NCI-H1417 treated with DMSO at 0.1 percent for 48 hours (cell line): ENCODE results near the gene ANTXR1.

Experiments
- DNase-seq: peaks from one replicate; lab custom pipeline; 2025; lab: John Stamatoyannopoulos, UW

Gene ANTXR1

DNA sequence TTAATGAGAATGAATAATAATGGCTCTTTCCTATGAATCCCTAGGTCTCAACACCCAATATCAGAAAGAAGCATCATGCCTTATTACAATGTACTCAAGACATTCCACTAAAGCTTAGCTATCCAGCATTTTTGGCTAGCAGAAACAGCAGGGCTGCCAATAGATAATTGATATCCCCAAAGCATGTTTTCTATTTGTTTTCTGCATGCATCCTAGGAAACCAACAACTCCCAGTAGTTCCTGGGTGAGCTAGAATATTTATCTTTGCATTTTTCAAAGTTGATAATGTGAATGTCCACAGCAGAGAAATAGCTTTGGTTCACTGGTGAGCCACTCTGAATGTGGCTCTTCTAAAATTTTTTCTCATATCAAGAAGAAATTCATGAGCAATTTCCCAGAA is 5.8 kb upstream of the ANTXR1 start:
- no peak for DNase-seq

DNA sequence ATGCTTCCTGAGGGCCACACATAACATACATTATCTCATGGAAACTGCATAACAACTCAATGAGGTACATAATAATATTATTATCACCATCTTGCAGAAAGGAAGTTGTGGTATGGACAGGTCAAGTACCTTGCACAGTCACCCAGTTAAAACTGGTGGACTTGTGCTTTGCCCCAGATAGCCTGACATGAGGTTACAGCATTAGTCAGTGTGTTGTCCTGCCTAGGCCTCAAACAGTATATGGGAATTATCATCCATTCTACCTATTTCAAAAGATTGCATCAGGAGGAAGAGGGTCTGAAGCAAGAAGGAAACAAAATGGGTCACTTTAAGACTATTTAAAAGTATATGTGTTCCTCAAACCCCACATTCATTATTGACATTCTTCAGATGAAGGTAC is 5.4 kb upstream of the ANTXR1 start:
- no peak for DNase-seq

DNA sequence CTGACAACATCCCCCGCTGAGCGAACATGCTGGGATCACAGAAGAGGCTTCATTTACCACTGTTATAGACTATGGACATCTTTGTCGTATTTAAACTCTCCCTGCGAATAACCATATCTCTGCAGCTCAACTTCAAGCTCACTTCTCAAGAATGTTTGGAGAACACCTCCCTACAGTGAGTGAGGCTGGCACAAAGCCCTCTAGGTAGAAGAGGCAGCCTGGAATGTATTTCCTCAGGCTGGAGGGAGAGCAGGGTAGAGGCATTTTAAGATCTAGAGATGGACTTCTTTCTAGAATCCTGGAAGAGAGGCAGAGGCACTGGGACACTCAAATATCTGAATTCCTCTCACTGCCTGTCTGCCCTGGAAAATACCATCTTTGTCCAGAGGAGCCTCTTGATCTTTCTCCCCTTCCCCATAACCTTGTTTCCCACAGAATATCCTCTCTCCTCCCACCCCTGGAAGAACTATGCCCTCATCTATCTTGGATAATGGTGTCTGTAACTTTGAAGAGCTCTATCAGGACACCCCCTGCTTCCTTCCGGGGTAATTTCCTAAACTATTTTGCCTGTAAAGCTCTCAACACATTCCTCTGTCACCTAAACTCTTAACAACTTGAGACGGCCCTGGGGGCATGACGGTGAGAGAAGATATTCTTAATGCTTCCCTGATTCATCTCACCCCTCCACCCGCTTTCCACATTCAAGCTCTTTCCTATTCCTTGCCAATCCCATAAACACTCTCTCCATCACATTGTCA is 2.4 kb upstream of the ANTXR1 start:
- no peak for DNase-seq

DNA sequence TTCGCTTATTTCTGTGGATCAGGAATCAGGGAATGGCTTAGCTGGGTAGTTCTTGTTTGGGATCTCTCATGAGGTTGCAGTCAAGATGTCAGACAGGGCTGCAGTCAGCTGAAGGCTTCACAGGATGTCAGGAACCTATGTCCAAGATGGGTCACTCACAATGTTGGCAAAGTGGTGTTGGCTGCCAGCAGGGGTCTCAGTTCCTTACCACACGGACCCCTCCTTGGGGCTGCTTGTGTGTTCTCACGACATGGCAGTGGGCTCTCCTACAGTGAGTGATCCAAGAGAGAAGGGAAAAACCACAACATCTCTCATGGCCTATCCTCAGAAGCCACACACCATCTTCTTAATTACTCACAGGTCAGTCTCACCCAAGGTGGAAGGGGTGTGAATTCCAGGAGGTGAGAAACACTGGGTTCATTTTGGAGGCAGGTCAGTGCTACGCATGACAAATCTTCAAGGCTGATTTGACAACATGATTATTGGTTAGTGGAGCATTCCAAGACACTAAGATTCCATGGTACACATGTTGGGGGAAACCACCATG is 1.3 kb upstream of the ANTXR1 start:
- no peak for DNase-seq

DNA sequence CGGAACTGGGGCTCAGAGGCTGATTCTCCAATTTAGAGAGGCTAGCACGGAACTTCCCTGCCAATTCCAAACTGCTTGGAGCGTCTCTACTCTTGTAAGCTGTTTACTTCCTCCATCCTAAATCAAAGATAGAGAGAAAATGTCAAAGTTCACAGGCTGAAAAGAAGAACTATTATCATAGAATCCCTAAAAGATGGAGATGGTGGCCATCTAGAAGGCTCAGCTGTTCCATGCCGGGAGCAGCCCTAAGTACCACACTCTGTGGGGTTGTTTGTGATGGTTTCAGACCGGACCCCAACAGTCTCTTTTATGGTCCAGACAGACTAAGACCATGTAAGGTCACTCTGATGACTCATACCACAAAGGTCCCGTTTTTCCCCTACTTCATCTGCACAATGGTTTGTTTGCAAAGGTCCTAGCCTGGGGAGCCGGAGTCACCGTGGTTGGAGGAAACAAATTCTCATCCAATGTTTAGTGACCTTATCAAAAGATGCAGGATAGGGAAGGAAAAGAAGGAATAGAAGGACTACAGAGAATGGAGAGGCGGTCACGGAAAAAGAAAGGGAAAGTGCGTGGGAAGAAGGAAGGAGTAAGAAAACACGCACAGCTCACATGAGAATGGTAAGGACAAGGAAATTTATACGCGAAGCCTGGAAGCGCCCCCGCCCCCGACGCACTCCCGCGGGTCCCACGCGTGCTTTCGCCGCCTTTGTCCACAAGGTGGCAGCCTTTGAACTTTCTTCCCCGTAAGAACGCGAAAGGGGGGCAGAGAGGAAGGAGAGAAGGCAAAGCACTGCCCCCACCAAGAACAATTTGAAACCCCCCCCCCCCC is 453 bp upstream of the ANTXR1 start:
- peak; percentile 32 for DNase-seq

DNA sequence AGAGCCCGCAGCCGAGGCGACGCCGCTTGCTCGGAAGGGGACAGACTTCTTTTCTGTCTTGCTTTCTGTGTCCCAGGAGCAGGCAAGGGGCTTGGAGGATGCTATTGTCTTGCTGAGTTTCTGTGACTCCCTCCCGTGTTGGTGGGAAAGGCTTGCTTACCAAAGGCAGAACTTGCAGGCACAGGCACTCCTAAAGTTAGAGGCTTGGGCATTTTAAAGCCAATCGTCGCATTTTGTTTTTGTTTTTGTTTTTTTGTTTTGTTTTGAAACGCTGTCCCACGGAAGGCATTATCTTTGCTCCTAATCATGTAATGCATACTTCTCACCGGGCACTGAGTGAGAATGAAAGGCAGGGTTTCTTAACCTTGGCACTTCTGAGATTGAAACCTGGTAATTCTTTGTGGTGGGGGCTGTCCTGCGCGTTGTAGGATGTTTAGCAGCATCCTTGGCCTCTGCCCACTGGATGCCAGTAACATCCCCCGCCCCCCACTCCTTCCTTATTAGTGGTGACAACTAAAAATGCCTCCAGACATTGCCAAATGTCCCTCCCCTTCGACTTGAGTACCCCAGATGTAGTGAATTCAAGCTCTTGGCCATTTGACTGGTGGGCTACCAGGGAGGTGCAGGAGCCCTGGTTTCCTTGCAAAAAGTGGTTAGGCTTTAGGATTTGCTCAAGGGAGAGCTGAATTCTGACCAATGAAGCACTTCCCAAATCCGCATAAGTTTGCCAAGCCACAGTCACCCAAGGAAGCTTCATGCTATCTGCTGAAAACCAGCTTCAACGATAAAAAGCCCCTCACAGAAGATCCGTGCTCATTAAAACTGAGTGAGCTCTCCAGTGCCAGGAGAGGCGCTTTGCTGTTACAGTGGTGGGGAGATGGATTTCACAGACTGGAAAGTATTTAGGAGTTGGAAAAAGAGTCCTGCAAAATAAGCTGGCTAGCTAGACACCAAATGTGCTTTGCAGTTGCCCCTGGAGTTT is 1.2 kb downstream of the ANTXR1 start:
- DNase-seq: peak; percentile 6

DNA sequence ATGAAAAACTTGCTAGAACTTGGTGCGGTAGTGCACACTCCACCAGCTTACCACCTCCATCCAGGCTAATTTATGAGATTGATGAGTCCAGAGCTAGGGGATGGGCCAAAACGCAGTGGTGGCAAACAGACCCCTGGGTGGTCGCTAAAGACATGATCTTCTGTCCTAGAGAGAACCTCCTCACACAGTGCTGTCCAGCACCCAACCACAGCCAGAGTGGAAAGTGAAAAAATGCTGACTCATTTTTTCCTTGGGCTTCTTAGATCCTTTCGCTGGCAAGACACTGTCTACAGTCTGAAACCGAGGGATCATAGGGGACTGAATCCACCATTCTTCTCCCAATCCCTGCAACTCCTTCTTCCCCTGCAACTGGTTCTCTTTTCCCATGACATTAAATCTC is 4.1 kb downstream of the ANTXR1 start:
- DNase-seq: no peak

DNA sequence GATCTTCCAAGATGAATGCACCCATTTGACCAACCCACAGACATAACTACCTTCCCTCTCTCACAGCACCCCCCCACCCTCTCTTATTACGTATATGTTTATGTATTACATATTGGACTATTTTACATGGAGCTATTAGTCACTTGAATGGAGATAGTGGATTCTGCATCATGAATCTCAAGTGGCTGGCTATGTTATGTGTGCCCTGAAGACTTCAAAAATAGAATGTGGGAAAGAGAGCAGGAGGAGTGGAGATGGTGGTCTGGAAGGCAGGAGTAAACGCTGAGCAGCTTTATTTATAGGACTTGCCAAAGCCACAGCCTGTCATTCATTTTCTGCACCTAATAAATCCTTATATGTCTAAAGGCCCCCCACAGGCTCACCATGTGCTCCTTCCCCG is 4.9 kb downstream of the ANTXR1 start:
- DNase-seq: no peak

DNA sequence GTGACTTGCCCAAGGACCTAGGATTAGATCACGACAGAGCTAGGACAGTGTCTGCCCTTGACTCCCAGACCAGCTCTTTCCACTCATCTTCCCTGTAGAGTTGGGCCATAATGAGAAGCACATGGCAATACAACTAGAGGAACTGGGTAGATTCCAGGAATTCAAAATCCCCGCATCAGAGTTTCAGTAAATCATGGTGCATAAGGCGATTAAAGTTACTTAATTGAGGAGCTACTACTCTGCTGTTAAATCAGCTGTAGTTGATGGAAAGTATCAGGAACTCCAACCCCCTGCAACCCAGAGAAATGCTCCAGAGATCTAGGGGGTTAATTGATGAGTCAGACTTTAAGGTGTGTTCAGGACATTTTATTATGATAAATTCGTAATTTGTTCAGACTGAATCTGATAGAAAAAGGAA is 5.7 kb downstream of the ANTXR1 start:
- no peak for DNase-seq

DNA sequence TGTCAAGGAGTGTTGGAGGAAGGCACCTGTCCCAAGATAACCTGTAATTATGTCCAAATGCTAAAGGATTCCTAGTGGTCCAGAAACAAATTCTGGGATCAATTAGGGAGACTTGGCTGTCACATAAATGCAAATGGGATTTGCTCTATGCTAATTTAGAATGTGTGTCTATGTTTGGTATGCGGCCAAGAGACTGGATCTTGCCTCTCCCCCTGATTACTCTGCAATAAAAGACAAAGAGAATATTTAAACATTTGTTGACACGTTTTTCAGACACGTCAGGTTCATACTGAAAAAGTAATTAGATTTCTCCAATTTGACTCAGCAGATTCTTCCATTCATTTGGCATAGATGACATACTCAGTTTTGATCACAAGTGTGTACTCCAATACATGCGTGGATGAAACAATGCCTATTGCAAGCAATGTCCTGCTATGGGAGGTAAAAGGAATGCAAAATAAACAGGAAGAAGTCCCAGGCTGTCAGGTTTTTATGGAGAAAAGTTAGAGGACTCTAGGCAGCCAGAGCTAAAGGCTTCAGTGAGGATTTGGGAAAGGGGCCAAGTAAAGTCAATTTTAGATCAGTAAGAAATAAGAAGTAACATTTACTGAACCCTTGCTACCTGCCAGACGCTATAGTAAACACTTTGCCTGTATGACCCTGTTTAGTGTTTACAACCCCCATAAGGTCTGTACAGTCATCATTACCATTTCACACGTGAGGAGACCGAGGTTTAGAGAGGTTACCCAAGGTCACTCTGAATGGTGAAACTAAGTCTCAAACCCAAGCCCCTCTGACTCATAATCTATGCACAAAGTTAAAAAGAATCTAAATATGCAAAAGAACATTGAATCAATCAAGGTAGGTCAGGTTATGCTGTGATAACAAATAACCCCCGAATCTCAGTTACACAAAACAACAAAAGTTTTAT is 7.8 kb downstream of the ANTXR1 start:
- no peak for DNase-seq

DNA sequence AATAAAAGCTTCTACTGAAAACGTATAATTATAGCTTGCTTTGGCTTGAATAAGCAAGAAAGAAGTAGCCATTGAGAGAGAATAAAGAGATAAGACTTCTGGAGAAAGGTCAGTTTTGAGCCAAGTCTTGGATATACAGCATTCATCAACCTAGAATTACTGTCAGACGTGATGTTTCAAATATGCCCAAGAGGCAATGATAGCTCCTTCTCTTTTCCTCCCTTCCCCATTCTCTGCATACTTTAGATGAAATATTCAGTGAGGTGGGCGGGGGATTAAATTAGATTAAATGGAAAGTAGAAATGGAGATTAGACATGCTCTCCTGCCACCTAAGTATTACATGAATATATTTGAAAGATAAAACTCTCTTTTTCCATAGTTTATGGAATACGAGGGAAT is 8.7 kb downstream of the ANTXR1 start:
- DNase-seq: no peak

DNA sequence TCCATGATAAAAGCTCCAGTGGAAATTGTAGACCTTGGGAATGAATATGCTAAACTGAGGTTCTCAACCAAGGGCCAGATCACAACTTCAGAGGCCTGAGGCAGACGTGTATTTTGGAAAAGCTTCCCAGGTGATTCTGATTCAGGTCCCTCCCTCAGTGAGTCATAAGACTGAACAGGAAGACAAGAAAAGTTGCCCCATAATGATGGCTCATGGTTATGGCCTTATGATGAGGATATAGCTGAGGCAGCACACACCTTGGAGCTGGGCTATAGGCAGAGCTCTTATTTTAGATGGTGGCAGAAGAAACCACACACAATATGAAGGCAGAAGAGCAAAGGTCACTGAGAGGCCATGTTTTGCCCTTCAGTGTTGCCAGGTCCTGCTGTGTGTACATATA is 9.6 kb downstream of the ANTXR1 start:
- no peak for DNase-seq

DNA sequence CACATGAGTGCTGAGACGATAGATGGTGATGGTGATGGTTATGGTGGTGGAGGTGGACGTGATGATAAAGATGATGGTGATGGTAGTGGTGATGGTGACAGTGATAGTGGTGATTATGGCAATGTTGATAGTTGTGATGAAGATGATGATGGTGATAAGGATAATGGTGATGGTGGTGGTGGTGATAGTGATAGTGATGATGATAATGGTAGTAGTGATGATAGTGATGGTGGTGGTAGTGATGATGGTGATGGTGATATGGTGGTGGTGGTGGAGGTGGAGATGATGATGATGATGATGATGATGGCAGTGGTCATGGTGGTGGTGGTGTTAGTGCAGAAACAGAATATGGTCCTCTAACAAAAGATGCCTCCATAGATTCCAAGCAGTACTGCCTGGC is 10.3 kb downstream of the ANTXR1 start:
- DNase-seq: no peak

DNA sequence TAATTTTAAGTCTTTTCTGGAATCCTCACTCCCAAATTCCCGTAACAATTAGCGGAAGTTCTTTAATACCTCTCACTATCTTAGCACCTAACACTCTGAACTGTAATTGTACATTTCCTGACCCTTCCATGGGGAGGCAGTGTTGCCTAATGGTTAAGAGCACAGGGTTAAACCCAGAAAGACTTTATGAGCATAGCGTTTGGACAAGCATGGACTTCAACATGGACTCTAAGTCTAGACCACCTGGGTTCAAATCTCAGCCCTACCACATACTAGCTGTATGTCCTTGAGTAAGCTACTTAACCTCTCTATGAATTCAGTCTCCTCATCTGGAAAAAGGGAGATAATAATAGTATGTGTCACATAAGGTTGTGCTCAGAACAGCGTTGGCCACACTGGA is 13.0 kb downstream of the ANTXR1 start:
- DNase-seq: no peak

DNA sequence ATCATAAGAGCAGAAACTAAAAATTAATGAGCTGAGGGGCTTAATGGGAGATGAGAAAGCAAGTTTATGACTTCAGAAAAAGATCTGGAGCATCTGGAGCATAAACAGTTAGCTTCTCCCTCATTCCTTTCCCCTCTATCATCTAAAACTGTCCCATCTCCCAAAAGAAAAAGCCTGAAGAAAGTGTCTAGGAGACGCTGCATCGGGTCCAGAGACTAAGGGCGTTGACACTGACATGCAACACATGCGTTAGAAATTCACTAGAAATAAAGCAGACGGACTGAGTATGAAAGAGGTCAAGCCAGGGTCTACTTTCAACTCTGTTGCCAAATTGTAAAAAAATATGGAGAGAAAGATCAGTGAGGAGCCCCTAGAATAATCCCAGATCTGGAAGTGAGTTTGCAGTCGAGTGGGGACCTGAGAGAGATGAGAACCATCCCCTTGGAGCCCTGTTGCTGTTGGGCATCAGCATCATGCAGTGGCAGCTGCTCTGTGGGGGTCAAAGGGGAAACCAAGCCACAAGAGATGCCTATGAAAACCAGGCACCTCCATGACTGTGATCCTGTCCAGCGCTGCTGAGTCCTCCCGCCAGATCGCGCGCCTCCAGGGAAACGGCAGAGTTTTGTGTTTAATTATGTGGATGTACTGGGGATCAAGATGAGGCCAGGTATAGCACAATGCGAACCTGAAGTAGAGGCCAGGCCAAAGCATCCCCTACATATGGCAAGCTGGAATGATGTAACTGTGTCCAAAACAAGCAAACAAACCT is 13.9 kb downstream of the ANTXR1 start:
- DNase-seq: no peak

DNA sequence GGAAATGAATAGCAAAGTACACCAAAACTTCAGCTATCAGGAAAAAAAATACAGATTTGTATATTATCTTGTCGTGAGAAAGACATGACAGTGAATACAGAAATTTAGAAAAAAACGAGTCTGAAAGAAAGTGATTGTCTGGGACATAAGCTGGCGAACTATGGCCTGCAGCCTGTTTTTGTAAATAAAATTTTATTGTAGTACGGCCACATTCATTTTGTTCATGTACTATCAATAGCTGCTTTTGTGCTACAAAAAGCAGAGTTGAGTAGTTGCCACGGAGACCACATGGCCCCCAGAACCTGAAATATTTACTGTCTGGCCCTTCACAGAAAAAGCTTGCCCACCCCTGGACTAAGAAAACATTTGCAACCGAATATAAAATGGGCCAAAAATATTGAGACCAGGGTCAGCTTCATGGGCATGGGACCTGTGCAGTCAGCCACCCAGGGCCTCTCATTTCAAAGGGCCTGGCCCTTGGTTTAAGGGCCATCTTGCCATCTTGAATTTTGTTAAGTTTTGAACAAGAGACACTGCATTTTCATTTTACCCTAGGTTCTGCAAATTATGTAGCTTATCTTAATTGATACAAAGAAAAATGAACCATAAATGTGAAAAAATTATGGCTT is 17.9 kb downstream of the ANTXR1 start:
- DNase-seq: no peak

DNA sequence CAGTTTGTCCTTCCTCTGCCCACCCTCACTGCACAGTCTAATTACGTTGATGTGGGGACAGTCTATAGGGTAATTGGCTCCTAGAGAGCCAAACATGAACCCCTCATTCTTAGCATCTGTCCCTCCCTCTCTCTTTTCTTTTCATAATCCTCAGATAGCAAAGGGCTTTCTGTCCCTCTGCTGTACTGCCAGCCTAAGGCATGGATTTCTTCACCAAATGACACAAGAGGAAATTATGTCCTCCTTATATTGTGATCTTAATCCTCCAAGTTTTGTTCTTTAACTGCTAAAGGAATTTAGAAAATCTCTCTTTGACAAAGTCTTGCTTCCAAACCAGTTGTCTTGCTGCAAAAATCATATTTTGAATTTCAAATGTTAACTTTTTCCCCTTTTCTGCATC is 18.5 kb downstream of the ANTXR1 start:
- DNase-seq: no peak

DNA sequence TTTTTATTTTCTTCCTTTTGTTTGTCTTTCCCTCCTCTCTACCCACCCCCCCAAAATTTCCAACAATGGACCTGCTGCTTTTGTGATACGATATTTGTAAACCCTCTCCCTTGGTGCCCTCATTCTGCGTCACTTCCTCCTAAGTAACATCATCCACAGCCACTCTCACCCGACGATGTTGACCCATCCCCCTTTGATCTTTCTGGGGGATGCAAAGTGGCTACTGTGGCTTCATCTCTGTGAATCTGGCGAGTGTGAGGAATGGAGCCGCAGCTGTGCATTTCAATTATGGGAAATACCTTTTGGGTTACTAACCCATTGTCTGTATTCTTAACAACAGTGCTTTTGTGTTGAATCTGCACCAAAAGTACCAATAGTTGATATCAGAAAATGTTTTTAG is 19.4 kb downstream of the ANTXR1 start:
- DNase-seq: no peak

DNA sequence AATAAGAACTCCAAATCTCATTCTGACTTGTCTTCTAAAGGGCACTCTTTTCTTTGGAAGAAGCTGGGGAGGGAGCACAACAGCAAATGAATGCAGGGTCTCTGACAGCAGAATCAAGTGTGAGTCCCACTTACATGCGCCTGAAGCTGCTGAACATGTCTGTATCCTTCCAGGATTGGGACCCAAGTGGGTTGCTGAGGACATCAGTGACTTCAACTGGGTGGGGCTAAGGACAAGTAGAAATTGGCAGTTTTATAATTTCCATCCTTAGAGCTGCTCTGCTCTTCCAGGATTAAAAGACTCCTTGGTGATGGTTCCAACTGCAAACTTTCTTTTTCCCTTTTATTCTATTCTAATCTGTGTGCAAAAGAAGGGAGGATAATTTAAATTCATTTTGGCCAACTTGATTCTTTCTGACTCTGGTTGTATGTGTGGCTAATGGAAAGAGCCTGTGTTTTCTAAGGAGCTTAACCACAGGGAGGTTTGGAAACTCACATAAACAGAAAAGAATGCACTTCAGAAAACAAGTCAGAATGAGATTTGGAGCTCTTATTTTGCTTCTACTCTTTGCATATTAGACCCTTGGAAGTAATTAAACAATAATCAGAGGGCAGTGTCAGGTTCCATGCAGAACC is 20.6 kb downstream of the ANTXR1 start:
- DNase-seq: no peak
